IPS-11a (cell line): ENCODE results near the gene PPP2R3A.

Experiments
- H3K4me3 ChIP-seq: one replicate; pipeline ENCODE4 v1.5.1; 2013; ENCODE audit warnings: low read depth, low read length, control low read depth

Gene PPP2R3A

GRCh38 chr3:135970506-135971116, 5.1 kb downstream of the PPP2R3A start:
- no peak overlapping the region for H3K4me3 ChIP-seq

- no peak overlapping the region for H3K4me3 ChIP-seq
Observed at GRCh38 chr3:135973841-135974240, 8.3 kb downstream of the PPP2R3A start.

GRCh38 chr3:135975053-135975452, 9.5 kb downstream of the PPP2R3A start:
- no peak overlapping the region for H3K4me3 ChIP-seq

- H3K4me3 ChIP-seq = no peak overlapping the region
Observed at GRCh38 chr3:135975536-135975935, 10.0 kb downstream of the PPP2R3A start.

- H3K4me3 ChIP-seq = no peak overlapping the region
Observed at GRCh38 chr3:135980343-135980742, 14.8 kb downstream of the PPP2R3A start.

- H3K4me3 ChIP-seq = no peak overlapping the region
Observed at GRCh38 chr3:135981701-135982403, 16.3 kb downstream of the PPP2R3A start.

- no peak overlapping the region for H3K4me3 ChIP-seq
Observed at GRCh38 chr3:135982404-135982761, 16.9 kb downstream of the PPP2R3A start.

- no peak overlapping the region for H3K4me3 ChIP-seq
Observed at GRCh38 chr3:135982922-135983581, 17.5 kb downstream of the PPP2R3A start.

GRCh38 chr3:135987661-135988060, 22.1 kb downstream of the PPP2R3A start:
- no peak overlapping the region for H3K4me3 ChIP-seq

GRCh38 chr3:135989242-135989641, 23.7 kb downstream of the PPP2R3A start:
- H3K4me3 ChIP-seq = no peak overlapping the region

GRCh38 chr3:135990903-135991302, 25.4 kb downstream of the PPP2R3A start:
- no peak overlapping the region for H3K4me3 ChIP-seq

- no peak overlapping the region for H3K4me3 ChIP-seq
Observed at GRCh38 chr3:135991621-135992020, 26.1 kb downstream of the PPP2R3A start.

- no peak overlapping the region for H3K4me3 ChIP-seq
Observed at GRCh38 chr3:135992072-135992471, 26.5 kb downstream of the PPP2R3A start.

GRCh38 chr3:135994708-135995337, 29.3 kb downstream of the PPP2R3A start:
- no peak overlapping the region for H3K4me3 ChIP-seq

GRCh38 chr3:135995766-135996165, 30.2 kb downstream of the PPP2R3A start:
- H3K4me3 ChIP-seq = no peak overlapping the region

GRCh38 chr3:135997554-135998320, 32.2 kb downstream of the PPP2R3A start:
- H3K4me3 ChIP-seq = no peak overlapping the region

- no peak overlapping the region for H3K4me3 ChIP-seq
Observed at GRCh38 chr3:136008221-136008620, 42.7 kb downstream of the PPP2R3A start.

GRCh38 chr3:136008732-136009470, 43.4 kb downstream of the PPP2R3A start:
- no peak overlapping the region for H3K4me3 ChIP-seq

- H3K4me3 ChIP-seq = no peak overlapping the region
Observed at GRCh38 chr3:136018876-136019275, 53.3 kb downstream of the PPP2R3A start.

- H3K4me3 ChIP-seq = no peak overlapping the region
Observed at GRCh38 chr3:136021803-136022202, 56.3 kb downstream of the PPP2R3A start.
